Activated CD4-positive, alpha-beta T cell treated with anti-CD3 and anti-CD28 coated beads, Interleukin-2, amount 10 ng/mL, durations not matched to agents 7 days and 5 days (primary cell): ENCODE measurements around the gene PCDHB7. TPM values are rescaled to one million over a fixed set of nuclear protein-coding genes. Genes with fewer than 3 reads are reported as not detected.
A peak's percentile ranks its signal among the peaks of the same experiment; 100 is the strongest.
"Not testable (repeated sequence)": the region's sequence is repeated elsewhere in the genome, so short reads cannot be mapped to it uniquely, and the experiment has no call there.

Experiments
- CTCF ChIA-PET: fragments of 350-600 bp; sonication (Branson Sonifier 250); formaldehyde crosslinking; loops from one replicate; lab custom pipeline; 2021; ENCODE audit warnings: antibody characterized with exemption; lab: Charles Lee
- POLR2A ChIA-PET: fragments of 350-600 bp; sonication (Branson Sonifier 250); formaldehyde crosslinking; loops from one replicate; lab custom pipeline; 2021; ENCODE audit warnings: antibody characterized with exemption; lab: Charles Lee
- DNase-seq: peaks from one replicate; pipeline ENCODE4 v3.0.0-alpha.2; 2020
- H3K27ac Mint-ChIP-seq: one replicate; pipeline ENCODE4 v1.8.0; 2021; ENCODE audit warnings: mild to moderate bottlenecking, moderate library complexity, mixed read lengths
- H3K27me3 Mint-ChIP-seq: one replicate; pipeline ENCODE4 v1.8.0; 2021; ENCODE audit warnings: mixed read lengths
- H3K36me3 Mint-ChIP-seq: one replicate; pipeline ENCODE4 v1.8.0; 2021; ENCODE audit warnings: low read depth, mixed read lengths
- H3K4me1 Mint-ChIP-seq: one replicate; pipeline ENCODE4 v1.8.0; 2021; ENCODE audit warnings: mixed read lengths
- H3K4me3 Mint-ChIP-seq: one replicate; pipeline ENCODE4 v1.8.0; 2021; ENCODE audit warnings: mild to moderate bottlenecking, moderate library complexity, mixed read lengths
- H3K9me3 Mint-ChIP-seq: one replicate; pipeline ENCODE4 v1.8.0; 2021; ENCODE audit warnings: mixed read lengths
- total RNA-seq, 2 experiments: library from RNA; stranded (reverse); gene quantifications; one replicate each; pipeline ENCODE4 v1.2.3, GENCODE V29; 2021

The PCDHB7 gene
- total RNA-seq = not detected

DNA sequence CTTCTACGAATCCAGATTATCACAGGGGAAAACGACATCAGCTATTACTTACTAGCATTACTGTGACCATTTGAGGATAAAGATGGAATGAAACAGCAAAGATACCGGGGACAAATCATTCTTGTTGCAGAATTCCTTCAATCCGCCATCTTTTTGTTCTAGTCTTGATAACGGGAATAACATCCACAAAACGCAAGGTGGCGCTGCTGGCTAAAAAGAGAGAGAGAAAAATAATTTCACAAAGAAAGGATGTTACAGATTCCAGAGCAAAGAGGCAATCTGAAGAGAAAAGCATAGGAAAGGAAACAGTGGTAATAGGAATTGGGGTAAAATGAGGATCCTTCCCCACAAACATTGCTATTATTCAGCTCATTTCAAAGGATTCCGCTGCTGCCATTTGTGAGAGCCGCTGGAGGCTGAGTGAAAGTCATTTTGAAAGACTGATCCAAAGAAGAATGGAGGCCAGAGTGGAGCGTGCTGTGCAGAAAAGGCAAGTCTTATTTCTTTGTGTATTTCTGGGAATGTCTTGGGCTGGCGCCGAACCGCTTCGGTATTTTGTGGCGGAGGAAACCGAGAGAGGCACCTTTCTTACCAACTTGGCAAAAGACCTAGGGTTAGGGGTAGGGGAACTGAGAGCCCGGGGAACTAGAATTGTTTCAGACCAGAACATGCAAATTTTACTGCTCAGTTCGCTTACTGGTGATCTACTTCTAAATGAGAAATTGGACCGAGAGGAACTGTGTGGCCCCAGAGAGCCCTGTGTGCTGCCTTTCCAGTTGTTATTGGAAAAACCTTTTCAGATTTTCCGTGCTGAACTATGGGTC is at the start of gene PCDHB7:
Gene PCDHB7 (plus strand): TSS at position 264 of the 824 bp plus-strand sequence. CDS start 192 bp downstream, at position 456.
- ChIA-PET POLR2A (no interaction called here), CTCF (no interaction called here)
- H3K27ac Mint-ChIP-seq = no peak within 1 kb of the TSS
- peaks cover 13% of the 10 kb centered on the region for H3K9me3 Mint-ChIP-seq
- no peak within 1 kb of the TSS for H3K4me3 Mint-ChIP-seq
- H3K36me3 Mint-ChIP-seq = no peaks in the 10 kb centered on the region
- no peaks in the 10 kb centered on the region for H3K4me1 Mint-ChIP-seq
- H3K27me3 Mint-ChIP-seq = peaks cover 18% of the 10 kb centered on the region
- DNase-seq = peak; percentile 27

DNA sequence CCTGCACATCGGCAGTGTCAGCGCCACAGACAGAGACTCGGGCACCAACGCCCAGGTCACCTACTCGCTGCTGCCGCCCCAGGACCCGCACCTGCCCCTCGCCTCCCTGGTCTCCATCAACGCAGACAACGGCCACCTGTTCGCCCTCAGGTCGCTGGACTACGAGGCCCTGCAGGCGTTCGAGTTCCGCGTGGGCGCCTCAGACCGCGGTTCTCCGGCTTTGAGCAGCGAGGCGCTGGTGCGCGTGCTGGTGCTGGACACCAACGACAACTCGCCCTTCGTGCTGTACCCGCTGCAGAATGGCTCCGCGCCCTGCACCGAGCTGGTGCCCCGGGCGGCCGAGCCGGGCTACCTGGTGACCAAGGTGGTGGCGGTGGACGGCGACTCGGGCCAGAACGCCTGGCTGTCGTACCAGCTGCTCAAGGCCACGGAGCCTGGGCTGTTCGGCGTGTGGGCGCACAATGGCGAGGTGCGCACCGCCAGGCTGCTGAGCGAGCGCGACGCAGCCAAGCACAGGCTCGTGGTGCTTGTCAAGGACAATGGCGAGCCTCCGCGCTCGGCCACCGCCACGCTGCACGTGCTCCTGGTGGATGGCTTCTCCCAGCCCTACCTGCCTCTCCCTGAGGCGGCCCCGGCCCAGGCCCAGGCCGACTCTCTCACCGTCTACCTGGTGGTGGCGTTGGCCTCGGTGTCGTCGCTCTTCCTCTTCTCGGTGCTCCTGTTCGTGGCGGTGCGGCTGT is 48.9 kb upstream of the PCDHB7 start:
- POLR2A ChIA-PET, H3K27me3 Mint-ChIP-seq, DNase-seq, H3K36me3 Mint-ChIP-seq, H3K4me1 Mint-ChIP-seq, H3K27ac Mint-ChIP-seq, CTCF ChIA-PET: not testable (repeated sequence)
- Mint-ChIP-seq H3K9me3 (peaks cover 14% of the 10 kb centered on the region), H3K4me3 (peak overlapping the region; percentile 16)

DNA sequence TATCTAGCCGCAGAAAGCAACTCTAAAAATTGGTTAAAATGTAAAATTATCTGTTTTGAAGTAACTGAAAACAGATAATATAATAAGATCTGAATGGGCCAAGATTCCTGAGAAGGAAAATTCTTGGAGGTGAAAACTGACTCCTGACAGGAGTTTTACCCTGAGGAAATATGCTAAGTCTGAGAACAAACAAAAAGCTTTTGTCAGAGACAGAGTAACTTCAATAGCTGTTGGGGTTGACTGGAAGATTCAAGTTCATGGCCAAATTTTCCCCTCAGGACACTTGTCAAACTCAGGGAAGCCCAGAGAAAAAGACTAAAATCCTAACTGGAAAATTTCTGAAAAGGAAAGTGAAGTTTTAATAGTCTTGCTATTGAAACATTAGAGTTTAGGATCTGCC is 45.1 kb upstream of the PCDHB7 start:
- ChIA-PET CTCF (no interaction called here), POLR2A (no interaction called here)
- H3K9me3 Mint-ChIP-seq = peaks cover 12% of the 10 kb centered on the region
- DNase-seq = no peak
- no peak overlapping the region for H3K4me3 Mint-ChIP-seq
- H3K27ac Mint-ChIP-seq = no peak overlapping the region
- H3K36me3 Mint-ChIP-seq = no peaks in the 10 kb centered on the region
- H3K4me1 Mint-ChIP-seq = no peaks in the 10 kb centered on the region
- peaks cover 8% of the 10 kb centered on the region for H3K27me3 Mint-ChIP-seq

DNA sequence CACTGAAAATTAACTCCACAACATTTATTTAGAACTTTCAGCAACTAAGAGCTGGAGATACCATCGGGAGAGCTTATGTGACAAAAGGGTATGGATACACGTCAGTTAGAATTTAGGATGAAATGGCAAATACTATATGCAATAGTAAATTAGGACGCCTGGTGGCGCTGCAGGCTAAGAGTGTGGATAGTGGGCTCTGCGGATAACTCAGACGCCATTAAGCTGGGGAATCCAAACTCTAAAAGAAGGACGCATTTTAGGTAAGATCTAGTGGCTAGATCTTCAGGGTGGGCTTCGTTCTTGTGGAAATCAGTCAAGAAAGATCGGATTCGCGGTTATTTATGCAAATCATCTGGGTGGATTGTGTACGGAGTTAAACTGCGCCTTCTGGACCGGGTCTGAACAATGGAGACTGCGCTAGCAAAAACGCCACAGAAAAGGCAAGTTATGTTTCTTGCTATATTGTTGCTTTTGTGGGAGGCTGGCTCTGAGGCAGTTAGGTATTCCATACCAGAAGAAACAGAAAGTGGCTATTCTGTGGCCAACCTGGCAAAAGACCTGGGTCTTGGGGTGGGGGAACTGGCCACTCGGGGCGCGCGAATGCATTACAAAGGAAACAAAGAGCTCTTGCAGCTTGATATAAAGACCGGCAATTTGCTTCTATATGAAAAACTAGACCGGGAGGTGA is 37.3 kb upstream of the PCDHB7 start, which contains the start of gene PCDHB5:
Gene PCDHB5 (plus strand): TSS at position 177 of the 688 bp plus-strand sequence. CDS start 229 bp downstream, at position 406.
- DNase-seq = no peak
- Mint-ChIP-seq H3K27ac (no peak within 1 kb of the TSS), H3K36me3 (peaks cover 2% of the 10 kb centered on the region), H3K9me3 (peaks cover 28% of the 10 kb centered on the region), H3K27me3 (peaks cover 9% of the 10 kb centered on the region), H3K4me3 (no peak within 1 kb of the TSS), H3K4me1 (peaks cover 2% of the 10 kb centered on the region)
- ChIA-PET POLR2A (no interaction called here), CTCF (no interaction called here)

DNA sequence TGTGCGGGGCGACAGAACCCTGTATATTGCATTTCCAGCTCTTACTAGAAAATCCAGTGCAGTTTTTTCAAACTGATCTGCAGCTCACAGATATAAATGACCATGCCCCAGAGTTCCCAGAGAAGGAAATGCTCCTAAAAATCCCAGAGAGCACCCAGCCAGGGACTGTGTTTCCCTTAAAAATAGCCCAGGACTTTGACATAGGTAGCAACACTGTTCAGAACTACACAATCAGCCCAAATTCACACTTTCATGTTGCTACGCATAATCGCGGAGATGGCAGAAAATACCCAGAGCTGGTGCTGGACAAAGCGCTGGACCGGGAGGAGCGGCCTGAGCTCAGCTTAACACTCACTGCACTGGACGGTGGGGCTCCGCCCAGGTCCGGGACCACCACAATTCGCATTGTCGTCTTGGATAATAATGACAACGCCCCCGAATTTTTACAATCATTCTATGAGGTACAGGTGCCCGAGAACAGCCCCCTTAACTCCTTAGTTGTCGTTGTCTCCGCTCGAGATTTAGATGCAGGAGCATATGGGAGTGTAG is 36.7 kb upstream of the PCDHB7 start:
- ChIA-PET CTCF (no interaction called here), POLR2A (no interaction called here)
- peaks cover 2% of the 10 kb centered on the region for H3K36me3 Mint-ChIP-seq
- no peak overlapping the region for H3K4me3 Mint-ChIP-seq
- no peak for DNase-seq
- peaks cover 28% of the 10 kb centered on the region for H3K9me3 Mint-ChIP-seq
- no peak overlapping the region for H3K27ac Mint-ChIP-seq
- peaks cover 2% of the 10 kb centered on the region for H3K4me1 Mint-ChIP-seq
- peaks cover 7% of the 10 kb centered on the region for H3K27me3 Mint-ChIP-seq

DNA sequence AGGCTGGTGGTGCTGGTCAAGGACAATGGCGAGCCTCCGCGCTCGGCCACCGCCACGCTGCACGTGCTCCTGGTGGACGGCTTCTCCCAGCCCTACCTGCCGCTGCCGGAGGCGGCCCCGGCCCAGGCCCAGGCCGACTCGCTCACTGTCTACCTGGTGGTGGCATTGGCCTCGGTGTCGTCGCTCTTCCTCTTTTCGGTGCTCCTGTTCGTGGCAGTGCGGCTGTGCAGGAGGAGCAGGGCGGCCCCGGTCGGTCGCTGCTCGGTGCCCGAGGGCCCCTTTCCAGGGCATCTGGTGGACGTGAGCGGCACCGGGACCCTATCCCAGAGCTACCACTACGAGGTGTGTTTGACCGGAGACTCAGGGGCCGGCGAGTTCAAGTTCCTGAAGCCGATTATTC is 35.1 kb upstream of the PCDHB7 start:
- H3K27me3 Mint-ChIP-seq, H3K36me3 Mint-ChIP-seq, POLR2A ChIA-PET, CTCF ChIA-PET, H3K4me3 Mint-ChIP-seq, DNase-seq, H3K4me1 Mint-ChIP-seq, H3K27ac Mint-ChIP-seq: not testable (repeated sequence)
- peaks cover 28% of the 10 kb centered on the region for H3K9me3 Mint-ChIP-seq

DNA sequence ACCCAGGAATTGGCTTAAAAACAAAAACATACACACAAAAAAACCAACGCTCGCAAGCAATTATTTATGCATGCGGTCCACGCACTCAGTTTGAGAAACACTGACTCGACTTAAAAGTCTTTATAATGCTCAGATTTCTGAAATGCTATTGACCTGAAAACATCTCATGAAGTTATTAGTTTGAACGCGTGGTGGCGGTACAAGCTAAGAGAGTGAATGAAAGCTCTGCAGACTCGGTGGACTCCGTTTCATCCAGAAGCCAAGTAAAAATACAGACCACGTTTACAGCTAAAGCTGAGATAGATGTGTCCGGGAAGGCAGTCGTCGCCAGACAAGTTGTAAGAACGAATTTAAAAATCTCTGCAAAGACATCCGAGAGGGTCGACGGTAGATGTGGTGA is 22.6 kb upstream of the PCDHB7 start, which contains the start of gene PCDHB6:
Gene PCDHB6 (plus strand): TSS at position 246 of the 400 bp plus-strand sequence. CDS start 201 bp downstream, outside the sequence.
- no peak within 1 kb of the TSS for H3K27ac Mint-ChIP-seq
- peaks cover 3% of the 10 kb centered on the region for H3K4me1 Mint-ChIP-seq
- DNase-seq = no peak
- CTCF ChIA-PET = interaction anchor here (1.2 kb wide), 1 partner anchor 27 kb away, joined by 3 read pairs; the partner anchor contains the start of gene PCDHB8
- peak within 1 kb of the TSS; percentile 35 for H3K4me3 Mint-ChIP-seq
- peaks cover 4% of the 10 kb centered on the region for H3K36me3 Mint-ChIP-seq
- H3K27me3 Mint-ChIP-seq = peaks cover 16% of the 10 kb centered on the region
- POLR2A ChIA-PET = no interaction called here
- peaks cover 14% of the 10 kb centered on the region for H3K9me3 Mint-ChIP-seq

DNA sequence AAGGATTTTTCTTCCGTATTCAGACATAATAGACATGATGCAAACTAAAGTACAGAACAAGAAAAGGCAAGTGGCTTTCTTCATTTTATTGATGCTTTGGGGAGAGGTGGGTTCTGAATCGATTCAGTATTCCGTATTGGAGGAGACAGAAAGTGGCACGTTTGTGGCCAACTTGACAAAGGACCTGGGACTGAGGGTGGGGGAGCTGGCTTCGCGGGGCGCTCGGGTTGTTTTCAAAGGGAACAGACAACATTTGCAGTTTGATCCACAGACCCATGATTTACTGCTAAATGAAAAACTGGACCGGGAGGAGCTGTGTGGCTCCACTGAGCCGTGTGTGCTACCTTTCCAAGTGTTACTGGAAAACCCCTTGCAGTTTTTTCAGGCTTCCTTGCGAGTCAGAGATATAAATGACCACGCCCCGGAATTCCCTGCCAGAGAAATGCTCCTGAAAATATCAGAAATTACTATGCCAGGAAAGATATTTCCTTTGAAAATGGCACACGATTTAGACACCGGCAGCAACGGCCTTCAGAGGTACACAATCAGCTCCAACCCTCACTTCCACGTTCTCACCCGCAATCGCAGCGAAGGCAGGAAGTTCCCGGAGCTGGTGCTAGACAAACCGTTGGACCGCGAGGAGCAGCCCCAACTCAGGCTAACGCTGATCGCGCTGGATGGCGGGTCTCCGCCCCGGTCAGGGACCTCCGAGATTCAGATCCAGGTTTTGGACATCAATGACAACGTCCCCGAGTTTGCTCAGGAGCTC is 22.0 kb upstream of the PCDHB7 start:
- Mint-ChIP-seq H3K4me1 (peaks cover 3% of the 10 kb centered on the region), H3K36me3 (peaks cover 4% of the 10 kb centered on the region), H3K9me3 (peaks cover 14% of the 10 kb centered on the region), H3K4me3 (peak overlapping the region; percentile 35), H3K27me3 (peaks cover 16% of the 10 kb centered on the region), H3K27ac (no peak overlapping the region)
- no peak for DNase-seq
- ChIA-PET CTCF (interaction anchor here (1.2 kb wide), 1 partner anchor 27 kb away, joined by 3 read pairs; the partner anchor contains the start of gene PCDHB8), POLR2A (no interaction called here)

DNA sequence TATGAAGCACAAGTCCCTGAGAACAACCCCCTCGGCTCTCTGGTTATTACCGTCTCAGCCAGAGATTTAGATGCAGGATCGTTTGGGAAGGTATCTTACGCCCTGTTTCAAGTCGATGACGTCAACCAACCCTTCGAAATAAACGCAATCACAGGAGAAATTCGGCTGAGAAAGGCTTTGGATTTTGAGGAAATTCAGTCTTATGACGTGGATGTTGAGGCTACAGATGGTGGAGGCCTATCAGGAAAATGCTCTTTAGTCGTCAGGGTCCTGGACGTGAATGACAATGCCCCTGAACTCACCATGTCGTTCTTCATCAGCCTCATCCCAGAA is 21.5 kb upstream of the PCDHB7 start:
- DNase-seq = no peak
- peaks cover 4% of the 10 kb centered on the region for H3K36me3 Mint-ChIP-seq
- POLR2A ChIA-PET = no interaction called here
- H3K4me1 Mint-ChIP-seq = peaks cover 3% of the 10 kb centered on the region
- CTCF ChIA-PET = no interaction called here
- no peak overlapping the region for H3K27ac Mint-ChIP-seq
- H3K9me3 Mint-ChIP-seq = peaks cover 14% of the 10 kb centered on the region
- no peak overlapping the region for H3K4me3 Mint-ChIP-seq
- H3K27me3 Mint-ChIP-seq = peaks cover 16% of the 10 kb centered on the region

DNA sequence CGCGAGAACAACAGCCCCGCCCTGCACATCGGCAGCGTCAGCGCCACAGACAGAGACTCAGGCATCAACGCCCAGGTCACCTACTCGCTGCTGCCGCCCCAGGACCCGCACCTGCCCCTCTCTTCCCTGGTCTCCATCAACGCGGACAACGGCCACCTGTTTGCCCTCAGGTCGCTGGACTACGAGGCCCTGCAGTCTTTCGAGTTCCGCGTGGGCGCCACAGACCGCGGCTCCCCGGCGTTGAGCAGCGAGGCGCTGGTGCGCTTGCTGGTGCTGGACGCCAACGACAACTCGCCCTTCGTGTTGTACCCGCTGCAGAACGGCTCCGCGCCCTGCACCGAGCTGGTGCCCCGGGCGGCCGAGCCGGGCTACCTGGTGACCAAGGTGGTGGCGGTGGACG is 20.8 kb upstream of the PCDHB7 start:
- POLR2A ChIA-PET, CTCF ChIA-PET: not testable (repeated sequence)
- peak overlapping the region; percentile 38 for H3K27ac Mint-ChIP-seq

DNA sequence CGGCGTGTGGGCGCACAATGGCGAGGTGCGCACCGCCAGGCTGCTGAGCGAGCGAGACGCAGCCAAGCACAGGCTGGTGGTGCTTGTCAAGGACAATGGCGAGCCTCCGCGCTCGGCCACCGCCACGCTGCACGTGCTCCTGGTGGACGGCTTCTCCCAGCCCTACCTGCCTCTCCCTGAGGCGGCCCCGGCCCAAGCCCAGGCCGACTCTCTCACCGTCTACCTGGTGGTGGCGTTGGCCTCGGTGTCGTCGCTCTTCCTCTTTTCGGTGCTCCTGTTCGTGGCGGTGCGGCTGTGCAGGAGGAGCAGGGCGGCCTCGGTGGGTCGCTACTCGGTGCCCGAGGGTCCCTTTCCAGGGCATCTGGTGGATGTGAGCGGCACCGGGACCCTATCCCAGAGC is 20.3 kb upstream of the PCDHB7 start:
- H3K27ac Mint-ChIP-seq = peak overlapping the region; percentile 33
- peaks cover 16% of the 10 kb centered on the region for H3K27me3 Mint-ChIP-seq
- DNase-seq, H3K4me1 Mint-ChIP-seq, H3K4me3 Mint-ChIP-seq, POLR2A ChIA-PET, CTCF ChIA-PET, H3K36me3 Mint-ChIP-seq: not testable (repeated sequence)
- peaks cover 25% of the 10 kb centered on the region for H3K9me3 Mint-ChIP-seq

More for the DNA sequence above, 20.8 kb upstream of the PCDHB7 start:
- not testable (repeated sequence) for DNase-seq, H3K4me3 Mint-ChIP-seq, H3K36me3 Mint-ChIP-seq, H3K4me1 Mint-ChIP-seq
- H3K27me3 Mint-ChIP-seq = peaks cover 16% of the 10 kb centered on the region
- H3K9me3 Mint-ChIP-seq = peaks cover 21% of the 10 kb centered on the region
